GM13976 (cell line): ENCODE measurements around the gene CCNT2.

ENCODE experiments used
- DNase-seq: peaks from one replicate; pipeline ENCODE4 v3.0.0; 2012; ENCODE audit warnings: low spot score
- in situ Hi-C: fragments of 300-500 bp; cut with MboI; formaldehyde crosslinking; loops from one replicate; pipeline ENCODE4 v1.12.0; 2022; ENCODE audit warnings: low sequenced_read_pairs, mixed read lengths, inconsistent platforms; ENCODE audit not compliant: unreplicated experiment
- TF ChIP-seq, protein P1 (sequence below): IDR thresholded peaks from 2 replicates; pipeline ENCODE4 v1.5.1; 2012; ENCODE audit warnings: borderline replicate concordance, mild to moderate bottlenecking; ENCODE audit not compliant: insufficient read depth; ENCODE audit errors: extremely low read depth, missing control alignments, control extremely low read depth

Gene CCNT2

DNA sequence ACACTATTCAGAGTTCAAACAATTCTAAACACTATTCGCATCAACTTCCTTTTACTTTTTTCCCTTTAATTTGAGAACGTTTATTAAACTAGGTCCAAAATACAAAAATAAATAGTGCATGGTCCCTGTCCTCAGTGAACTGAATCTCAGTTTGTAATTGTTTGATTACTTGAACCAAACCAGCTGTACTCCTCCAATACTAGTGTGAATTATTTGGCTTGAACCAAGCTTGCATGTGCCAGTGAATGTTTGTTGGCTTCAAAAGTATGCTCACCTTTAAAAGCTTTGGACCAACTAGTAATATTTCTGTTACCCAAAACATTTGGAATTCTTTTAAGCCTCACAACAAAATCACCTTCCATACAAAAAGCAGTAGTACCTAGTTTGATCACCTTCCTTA, 15.5 kb downstream of the CCNT2 start:
- TF ChIP-seq, protein P1, sequence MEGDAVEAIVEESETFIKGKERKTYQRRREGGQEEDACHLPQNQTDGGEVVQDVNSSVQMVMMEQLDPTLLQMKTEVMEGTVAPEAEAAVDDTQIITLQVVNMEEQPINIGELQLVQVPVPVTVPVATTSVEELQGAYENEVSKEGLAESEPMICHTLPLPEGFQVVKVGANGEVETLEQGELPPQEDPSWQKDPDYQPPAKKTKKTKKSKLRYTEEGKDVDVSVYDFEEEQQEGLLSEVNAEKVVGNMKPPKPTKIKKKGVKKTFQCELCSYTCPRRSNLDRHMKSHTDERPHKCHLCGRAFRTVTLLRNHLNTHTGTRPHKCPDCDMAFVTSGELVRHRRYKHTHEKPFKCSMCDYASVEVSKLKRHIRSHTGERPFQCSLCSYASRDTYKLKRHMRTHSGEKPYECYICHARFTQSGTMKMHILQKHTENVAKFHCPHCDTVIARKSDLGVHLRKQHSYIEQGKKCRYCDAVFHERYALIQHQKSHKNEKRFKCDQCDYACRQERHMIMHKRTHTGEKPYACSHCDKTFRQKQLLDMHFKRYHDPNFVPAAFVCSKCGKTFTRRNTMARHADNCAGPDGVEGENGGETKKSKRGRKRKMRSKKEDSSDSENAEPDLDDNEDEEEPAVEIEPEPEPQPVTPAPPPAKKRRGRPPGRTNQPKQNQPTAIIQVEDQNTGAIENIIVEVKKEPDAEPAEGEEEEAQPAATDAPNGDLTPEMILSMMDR, result no peak
- in situ Hi-C loops, result no loop called here
- no peak for DNase-seq

DNA sequence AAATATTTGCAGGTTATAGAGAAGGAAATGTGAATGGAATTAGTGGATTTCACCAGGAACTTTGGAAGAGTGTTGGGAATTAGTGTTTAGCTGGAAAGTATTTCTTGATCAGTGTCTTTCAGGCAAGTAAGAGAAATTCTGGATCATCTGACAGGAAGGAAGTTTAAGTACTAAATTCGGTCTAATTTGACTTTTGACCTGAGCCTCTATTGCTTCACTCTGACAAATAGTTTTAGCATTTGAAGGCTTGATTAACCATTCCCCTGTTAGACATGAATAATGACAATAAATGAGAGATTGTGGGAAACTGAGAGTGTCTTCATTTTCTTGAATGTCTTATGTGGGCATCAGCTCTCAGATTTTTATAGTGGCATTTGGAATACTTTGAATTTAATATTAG, 16.0 kb downstream of the CCNT2 start:
- DNase-seq, result no peak
- in situ Hi-C loops, result no loop called here
- TF ChIP-seq, protein P1, result no peak

DNA sequence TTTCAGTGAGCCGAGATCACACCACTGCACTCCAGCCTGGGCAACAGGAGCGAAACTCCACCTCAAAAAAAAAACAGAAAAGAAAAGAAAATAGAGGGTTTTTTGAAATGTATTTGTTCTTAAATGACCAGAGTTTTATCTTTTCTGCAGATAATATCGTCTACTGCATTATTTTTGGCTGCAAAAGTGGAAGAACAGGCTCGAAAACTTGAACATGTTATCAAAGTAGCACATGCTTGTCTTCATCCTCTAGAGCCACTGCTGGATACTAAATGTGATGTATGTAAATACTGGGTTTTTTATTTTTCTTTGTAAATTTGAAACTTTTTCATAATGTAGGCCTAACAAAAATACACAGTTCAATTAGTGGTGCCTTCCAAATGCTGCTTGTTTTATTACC, 18.1 kb downstream of the CCNT2 start:
- no peak for DNase-seq

DNA sequence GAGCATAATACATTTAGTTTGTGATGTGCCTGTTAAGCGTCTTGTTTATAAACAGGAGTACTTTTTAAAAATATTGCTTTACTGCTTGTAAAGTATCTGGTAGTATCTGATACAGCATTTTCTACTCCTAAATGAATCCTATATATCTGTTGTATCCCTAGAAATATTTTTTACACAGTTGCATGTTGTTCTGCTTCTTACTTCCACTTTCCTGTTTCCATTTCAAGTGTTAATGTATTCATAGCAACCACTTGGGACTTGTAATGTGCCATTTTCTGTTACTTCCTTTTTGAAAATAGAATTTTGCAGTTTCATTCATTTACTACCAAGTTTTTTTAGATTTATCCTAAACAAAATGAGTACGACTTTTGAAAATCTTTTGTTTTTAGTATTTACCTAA, 24.9 kb downstream of the CCNT2 start:
- peak; percentile 22 for DNase-seq
- in situ Hi-C loops, result no loop called here
- TF ChIP-seq, protein P1, result no peak

More for the DNA sequence above, 18.1 kb downstream of the CCNT2 start:
- in situ Hi-C loops, result no loop called here
- TF ChIP-seq, protein P1, result no peak

DNA sequence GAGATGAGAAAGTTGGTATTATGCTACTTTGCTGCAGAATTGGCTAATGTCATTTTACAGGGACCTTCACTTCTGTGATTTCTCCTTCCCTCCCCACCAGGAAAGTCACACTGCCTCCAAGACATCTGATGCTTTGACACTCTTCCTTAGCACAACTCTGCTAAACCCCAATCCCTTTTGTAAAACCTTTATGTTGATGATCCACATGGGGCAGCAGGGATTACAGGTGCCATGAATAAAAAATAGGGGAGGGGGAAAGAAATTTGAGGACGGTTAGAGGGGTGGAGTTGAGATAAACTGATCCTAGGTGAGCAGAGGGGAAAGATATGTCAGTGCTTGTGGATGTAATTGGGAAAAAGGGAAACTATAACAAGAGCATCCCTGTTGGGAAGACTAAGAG, 26.4 kb downstream of the CCNT2 start:
- in situ Hi-C loops, result no loop called here
- DNase-seq, result no peak
- TF ChIP-seq, protein P1, result no peak

DNA sequence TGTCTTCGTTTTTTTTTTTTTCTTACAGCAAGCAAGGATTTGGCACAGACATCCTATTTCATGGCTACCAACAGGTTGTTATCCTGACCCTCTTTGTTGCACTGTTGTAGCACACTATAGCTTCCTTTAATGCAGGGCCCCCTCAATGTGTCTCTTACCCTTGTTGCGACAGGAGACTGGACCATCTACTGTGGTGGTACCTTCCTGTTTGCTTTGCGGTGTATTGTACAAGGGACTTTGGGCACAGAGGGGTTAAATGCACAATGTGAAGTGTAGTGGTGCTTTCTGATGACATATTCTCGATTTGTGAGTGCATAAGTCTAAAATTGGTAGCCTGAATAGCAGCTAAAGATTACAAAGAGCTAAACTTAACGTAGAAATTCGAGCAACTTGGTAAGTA, 27.5 kb downstream of the CCNT2 start:
- DNase-seq, result no peak
- in situ Hi-C loops, result no loop called here
- TF ChIP-seq, protein P1, result no peak
